Measurements from ENCODE around the gene USH1C.
A peak's percentile ranks its signal among the peaks of the same experiment; 100 is the strongest.

USH1C gene

DNA sequence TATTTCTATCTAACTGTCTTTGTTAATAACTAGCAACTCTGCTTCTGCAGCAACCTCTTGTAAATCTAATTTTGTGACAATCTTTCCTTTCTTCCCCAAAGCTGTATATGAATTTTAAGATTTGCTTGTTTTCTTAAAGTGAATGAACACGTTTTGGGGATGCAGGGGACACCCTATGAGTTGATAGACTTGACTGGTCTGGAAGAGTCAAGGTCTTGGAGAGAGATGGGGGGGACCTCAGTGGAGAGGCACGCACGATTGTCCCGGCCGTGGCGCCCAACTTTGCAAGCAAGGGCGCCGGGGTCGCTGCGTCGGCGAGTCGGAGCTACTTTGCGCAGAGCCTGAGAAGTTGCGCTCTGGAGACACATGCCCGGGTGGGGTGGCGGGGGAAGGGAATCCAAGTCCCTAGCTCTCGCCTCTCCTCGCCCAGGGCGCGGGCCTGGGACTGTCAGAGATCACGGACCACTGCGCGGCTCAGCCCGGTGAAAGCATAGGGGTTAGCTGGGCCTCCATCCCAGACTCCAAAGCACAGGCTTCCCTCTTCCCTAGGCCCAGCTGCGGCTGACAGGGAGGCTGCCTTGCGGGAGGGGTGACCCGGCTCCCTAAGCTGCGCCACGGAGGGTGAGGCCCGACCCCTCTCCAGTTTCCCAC lies 68.4 kb downstream of the USH1C start:
- TF ChIP-seq TAF1 (IDR thresholded peaks at IDR 0.05; ENCODE audit: borderline replicate concordance, low read depth, low read length) (no peak), POLR2A (IDR thresholded peaks at IDR 0.05; ENCODE audit: low read depth, low read length) (no peak), POLR2AphosphoS5 (IDR thresholded peaks at IDR 0.05; ENCODE audit: low read depth, low read length) (no peak)
- no peak for DNase-seq (ENCODE audit: insufficient read length)
- FAIRE-seq, result no peak

DNA sequence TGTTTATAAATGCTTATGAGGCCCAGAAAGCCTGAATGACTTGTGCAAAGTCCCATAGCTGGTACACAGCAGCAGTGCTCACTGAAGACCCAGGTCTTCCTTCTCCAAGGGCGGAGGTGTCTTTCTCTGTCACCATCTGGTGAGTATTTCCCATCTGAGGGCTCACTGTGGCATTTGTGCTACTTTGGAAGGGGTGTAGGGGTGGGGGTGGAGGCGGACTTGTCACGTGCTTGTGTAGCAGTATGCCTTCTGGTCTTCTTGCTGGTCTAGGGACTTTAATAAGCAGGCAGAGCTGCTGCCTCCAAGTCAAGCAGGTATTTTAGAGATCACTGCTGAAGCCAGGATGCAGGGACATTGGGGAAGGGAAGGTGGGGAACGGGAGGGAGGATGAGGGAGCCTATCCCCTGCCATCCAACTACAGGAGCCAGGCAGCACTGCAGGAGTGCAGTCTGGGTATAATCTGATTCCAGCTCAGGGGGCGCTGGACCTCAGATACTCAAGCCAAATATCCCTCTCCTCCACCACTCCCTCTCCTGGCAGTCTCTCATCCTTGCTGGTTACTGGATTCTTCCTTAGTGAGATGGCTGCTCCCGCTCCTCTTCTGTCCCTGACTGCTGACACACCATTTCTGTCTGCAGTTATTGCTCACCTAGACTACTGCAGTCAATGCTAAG lies 71.0 kb downstream of the USH1C start:
- DNase-seq (ENCODE audit: insufficient read length), result no peak
- TF ChIP-seq POLR2AphosphoS5 (IDR thresholded peaks at IDR 0.05; ENCODE audit: low read depth, low read length) (no peak), POLR2A (IDR thresholded peaks at IDR 0.05; ENCODE audit: low read depth, low read length) (no peak), TAF1 (IDR thresholded peaks at IDR 0.05; ENCODE audit: borderline replicate concordance, low read depth, low read length) (no peak)
- FAIRE-seq, result no peak

- TF ChIP-seq TAF1 (IDR thresholded peaks at IDR 0.05; ENCODE audit: borderline replicate concordance, low read depth, low read length) (no peak), POLR2A (IDR thresholded peaks at IDR 0.05; ENCODE audit: low read depth, low read length) (no peak), POLR2AphosphoS5 (IDR thresholded peaks at IDR 0.05; ENCODE audit: low read depth, low read length) (no peak)
- no peak for FAIRE-seq
- DNase-seq (ENCODE audit: insufficient read length), result no peak
Observed at GRCh38 chr11:17472467-17472866, 71.7 kb downstream of the USH1C start.

DNA sequence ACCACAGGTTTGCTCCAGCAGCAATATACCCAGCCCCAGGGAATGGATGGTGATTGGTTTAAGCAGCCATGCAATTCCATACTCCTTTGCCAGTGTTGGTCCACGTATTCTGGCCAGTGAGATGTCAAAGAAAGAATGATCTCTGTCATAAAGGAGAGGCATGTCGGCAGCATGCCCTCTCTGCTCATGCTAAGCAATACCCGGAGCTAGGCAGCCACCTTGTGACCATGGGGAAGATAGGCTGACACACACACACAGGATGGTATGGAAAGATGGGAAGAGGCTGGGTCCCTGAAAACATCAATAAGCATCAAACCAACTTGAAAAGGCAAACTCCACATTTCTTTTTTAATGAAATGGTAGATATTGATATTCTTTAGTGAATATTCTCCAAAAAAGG lies 72.7 kb downstream of the USH1C start:
- DNase-seq (ENCODE audit: insufficient read length) (no peak), FAIRE-seq (no peak)
- no peak for TF ChIP-seq POLR2A (IDR thresholded peaks at IDR 0.05; ENCODE audit: low read depth, low read length)
- no peak for TF ChIP-seq TAF1 (IDR thresholded peaks at IDR 0.05; ENCODE audit: borderline replicate concordance, low read depth, low read length)
- no peak for TF ChIP-seq POLR2AphosphoS5 (IDR thresholded peaks at IDR 0.05; ENCODE audit: low read depth, low read length)

- FAIRE-seq, result no peak
- no peak for TF ChIP-seq POLR2A (IDR thresholded peaks at IDR 0.05; ENCODE audit: low read depth, low read length)
- TF ChIP-seq POLR2AphosphoS5 (IDR thresholded peaks at IDR 0.05; ENCODE audit: low read depth, low read length), result no peak
- DNase-seq (ENCODE audit: insufficient read length), result no peak
Observed at GRCh38 chr11:17469998-17470397, 74.2 kb downstream of the USH1C start.

GRCh38 chr11:17468122-17468521 lies 76.1 kb downstream of the USH1C start:
- no peak for DNase-seq (ENCODE audit: insufficient read length)
- TF ChIP-seq POLR2A (IDR thresholded peaks at IDR 0.05; ENCODE audit: low read depth, low read length), result no peak
- TF ChIP-seq TAF1 (IDR thresholded peaks at IDR 0.05; ENCODE audit: borderline replicate concordance, low read depth, low read length), result no peak
- TF ChIP-seq POLR2AphosphoS5 (IDR thresholded peaks at IDR 0.05; ENCODE audit: low read depth, low read length), result no peak
- FAIRE-seq, result no peak

GRCh38 chr11:17463546-17464174 lies 80.6 kb downstream of the USH1C start:
- DNase-seq (ENCODE audit: insufficient read length), result no peak
- TF ChIP-seq POLR2A (IDR thresholded peaks at IDR 0.05; ENCODE audit: low read depth, low read length) (no peak), TAF1 (IDR thresholded peaks at IDR 0.05; ENCODE audit: borderline replicate concordance, low read depth, low read length) (no peak), POLR2AphosphoS5 (IDR thresholded peaks at IDR 0.05; ENCODE audit: low read depth, low read length) (no peak)
- FAIRE-seq, result no peak

DNA sequence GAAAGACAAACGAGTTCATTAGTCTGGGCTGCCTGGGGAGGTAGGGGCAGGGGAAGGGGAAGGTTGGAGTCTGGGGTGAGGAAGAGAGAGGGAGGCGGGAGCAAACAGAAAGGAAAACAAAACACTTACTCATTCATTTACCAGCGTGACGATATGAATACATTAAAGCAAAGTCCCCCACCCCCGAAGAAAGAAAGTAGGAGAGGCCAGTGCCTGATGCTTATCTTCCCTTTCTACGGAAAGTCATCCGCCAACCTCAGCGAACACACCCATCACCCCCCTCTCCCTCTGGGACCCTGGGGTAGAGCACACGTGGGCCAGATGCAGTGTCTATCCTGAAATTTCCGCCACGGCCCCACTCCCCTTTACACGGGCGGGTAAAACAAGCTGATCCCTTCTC lies 81.3 kb downstream of the USH1C start:
- DNase-seq (ENCODE audit: insufficient read length) (no peak), FAIRE-seq (peak; percentile 46)
- TF ChIP-seq TAF1 (IDR thresholded peaks at IDR 0.05; ENCODE audit: borderline replicate concordance, low read depth, low read length) (no peak), POLR2AphosphoS5 (IDR thresholded peaks at IDR 0.05; ENCODE audit: low read depth, low read length) (no peak), POLR2A (IDR thresholded peaks at IDR 0.05; ENCODE audit: low read depth, low read length) (no peak)

- DNase-seq (ENCODE audit: insufficient read length), result no peak
- FAIRE-seq, result no peak
- TF ChIP-seq POLR2A (IDR thresholded peaks at IDR 0.05; ENCODE audit: low read depth, low read length) (no peak), POLR2AphosphoS5 (IDR thresholded peaks at IDR 0.05; ENCODE audit: low read depth, low read length) (no peak), TAF1 (IDR thresholded peaks at IDR 0.05; ENCODE audit: borderline replicate concordance, low read depth, low read length) (no peak)
Observed at GRCh38 chr11:17460406-17460805, 83.8 kb downstream of the USH1C start.

DNA sequence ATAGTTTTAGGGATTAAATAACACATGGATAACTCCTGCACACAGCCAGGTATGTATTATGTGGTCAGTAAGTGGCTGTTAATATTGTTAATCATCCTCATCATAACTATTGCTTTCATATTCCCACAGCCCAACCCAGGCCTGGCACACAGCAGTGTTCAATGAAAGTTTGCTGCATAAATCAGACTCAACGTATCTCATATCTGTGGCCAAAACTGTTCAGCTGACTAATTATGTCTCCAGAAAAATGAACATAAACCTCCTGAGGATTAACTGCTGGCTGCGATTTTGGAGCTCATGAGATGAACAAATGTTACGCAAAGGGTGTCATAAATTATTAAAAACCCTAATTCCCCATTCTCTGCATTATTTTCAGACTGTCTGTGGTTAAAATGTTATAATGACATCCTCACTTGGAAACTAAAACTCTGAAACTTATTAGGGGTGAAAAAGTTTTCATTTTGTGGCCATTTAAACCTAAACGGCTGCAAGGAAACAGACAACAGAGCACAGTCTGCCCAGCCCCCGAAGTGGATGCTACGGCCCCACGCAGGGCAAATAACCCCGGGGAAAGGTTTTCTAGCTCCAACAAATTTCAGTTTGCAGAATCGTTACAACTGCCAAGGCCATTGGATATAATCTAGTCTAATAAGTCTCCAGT lies 84.8 kb downstream of the USH1C start:
- DNase-seq (ENCODE audit: insufficient read length), result no peak
- FAIRE-seq, result no peak
- TF ChIP-seq POLR2AphosphoS5 (IDR thresholded peaks at IDR 0.05; ENCODE audit: low read depth, low read length), result no peak
- no peak for TF ChIP-seq TAF1 (IDR thresholded peaks at IDR 0.05; ENCODE audit: borderline replicate concordance, low read depth, low read length)
- TF ChIP-seq POLR2A (IDR thresholded peaks at IDR 0.05; ENCODE audit: low read depth, low read length), result no peak

DNA sequence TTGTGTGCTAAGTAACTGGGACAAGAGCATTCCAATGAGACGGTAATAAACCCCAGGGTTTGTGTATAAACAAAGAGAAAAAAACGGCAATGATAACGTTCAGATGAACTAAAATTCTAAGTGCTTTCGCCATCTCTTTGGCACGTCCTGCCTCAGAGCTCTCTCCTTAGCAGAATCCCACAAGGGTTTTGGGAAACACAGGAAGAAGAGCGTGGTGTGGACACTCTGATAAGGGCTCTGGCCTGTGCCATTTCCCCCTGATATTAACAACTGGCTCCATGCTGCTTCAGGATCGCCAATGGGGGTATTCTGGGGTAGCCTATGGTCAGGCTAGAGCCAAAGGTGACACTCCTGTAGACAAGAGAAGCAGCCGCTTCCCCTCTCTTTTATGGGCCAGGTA lies 85.9 kb downstream of the USH1C start:
- TF ChIP-seq TAF1 (IDR thresholded peaks at IDR 0.05; ENCODE audit: borderline replicate concordance, low read depth, low read length) (no peak), POLR2A (IDR thresholded peaks at IDR 0.05; ENCODE audit: low read depth, low read length) (no peak), POLR2AphosphoS5 (IDR thresholded peaks at IDR 0.05; ENCODE audit: low read depth, low read length) (no peak)
- DNase-seq (ENCODE audit: insufficient read length), result no peak
- FAIRE-seq, result no peak
